GM10266 (cell line): ENCODE data around the gene STIM1.

ENCODE experiments used
- DNase-seq: peaks from one replicate; pipeline ENCODE4 v3.0.0; 2012; ENCODE audit errors: extremely low spot score
- TF ChIP-seq, protein P1 (sequence below): IDR thresholded peaks from 2 replicates; pipeline ENCODE4 v1.5.1; 2012; ENCODE audit warnings: mild to moderate bottlenecking, low read depth; ENCODE audit not compliant: control insufficient read depth, insufficient read depth; ENCODE audit errors: missing control alignments

STIM1 gene

DNA sequence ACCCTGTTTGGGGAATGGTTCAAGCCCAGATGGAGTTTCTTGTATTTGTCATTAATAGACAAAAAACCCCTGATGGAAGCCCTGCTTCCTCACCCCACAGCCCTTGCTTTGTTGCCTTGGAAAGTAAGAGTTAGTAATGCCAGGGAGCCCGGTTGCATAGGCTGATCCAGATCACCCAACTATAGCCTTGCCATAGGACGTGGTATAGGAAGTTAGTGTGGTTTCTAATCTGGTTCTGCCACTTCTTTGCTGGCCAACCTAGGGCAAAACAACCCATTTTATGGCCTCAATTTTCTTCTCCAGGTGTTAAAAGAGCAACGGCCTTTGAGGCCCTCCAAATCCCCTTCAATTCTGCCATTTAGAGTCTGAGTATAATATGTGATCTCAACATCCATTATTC is 97.9 kb downstream of the STIM1 start:
- DNase-seq: no peak
- TF ChIP-seq, protein P1, sequence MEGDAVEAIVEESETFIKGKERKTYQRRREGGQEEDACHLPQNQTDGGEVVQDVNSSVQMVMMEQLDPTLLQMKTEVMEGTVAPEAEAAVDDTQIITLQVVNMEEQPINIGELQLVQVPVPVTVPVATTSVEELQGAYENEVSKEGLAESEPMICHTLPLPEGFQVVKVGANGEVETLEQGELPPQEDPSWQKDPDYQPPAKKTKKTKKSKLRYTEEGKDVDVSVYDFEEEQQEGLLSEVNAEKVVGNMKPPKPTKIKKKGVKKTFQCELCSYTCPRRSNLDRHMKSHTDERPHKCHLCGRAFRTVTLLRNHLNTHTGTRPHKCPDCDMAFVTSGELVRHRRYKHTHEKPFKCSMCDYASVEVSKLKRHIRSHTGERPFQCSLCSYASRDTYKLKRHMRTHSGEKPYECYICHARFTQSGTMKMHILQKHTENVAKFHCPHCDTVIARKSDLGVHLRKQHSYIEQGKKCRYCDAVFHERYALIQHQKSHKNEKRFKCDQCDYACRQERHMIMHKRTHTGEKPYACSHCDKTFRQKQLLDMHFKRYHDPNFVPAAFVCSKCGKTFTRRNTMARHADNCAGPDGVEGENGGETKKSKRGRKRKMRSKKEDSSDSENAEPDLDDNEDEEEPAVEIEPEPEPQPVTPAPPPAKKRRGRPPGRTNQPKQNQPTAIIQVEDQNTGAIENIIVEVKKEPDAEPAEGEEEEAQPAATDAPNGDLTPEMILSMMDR: no peak

DNA sequence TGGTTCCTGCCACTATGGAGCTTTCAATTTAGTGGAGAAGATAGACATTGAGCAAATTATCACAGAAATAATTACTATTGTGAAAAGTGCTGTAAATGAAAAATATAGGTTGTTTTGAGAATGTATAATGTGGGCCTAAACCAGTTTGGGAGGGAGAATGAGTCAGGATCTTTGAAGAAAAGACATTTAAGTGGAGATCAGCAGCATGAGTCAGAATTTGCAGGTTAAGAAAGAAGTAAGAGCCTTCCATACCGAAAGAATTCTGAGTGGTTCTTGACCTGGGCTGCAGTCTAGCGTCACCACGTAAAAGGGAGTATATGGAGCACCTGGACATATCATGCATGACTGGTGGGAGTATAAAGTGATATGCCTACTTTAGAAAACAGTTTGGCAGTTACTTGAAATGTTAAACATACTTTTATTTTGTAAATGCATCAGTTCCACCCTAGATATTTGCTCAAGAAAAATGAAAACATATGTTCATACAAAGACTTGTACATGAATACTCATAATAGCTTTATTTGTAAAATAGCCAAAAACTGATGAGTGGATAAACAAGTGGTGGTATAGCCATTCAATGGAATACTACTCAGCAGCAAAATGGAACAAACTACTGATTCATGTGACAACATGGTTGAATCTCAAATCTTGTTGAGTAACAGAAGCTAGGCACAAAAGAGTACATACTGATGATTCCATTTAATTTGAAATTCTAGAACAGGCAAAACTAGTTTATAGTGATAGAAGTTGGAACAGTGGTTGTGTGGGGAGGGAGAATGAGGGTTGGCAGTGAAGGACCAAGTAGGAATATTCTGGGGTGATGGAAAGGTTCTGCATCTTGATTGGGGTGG is 99.2 kb downstream of the STIM1 start:
- DNase-seq: no peak
- TF ChIP-seq, protein P1: no peak

DNA sequence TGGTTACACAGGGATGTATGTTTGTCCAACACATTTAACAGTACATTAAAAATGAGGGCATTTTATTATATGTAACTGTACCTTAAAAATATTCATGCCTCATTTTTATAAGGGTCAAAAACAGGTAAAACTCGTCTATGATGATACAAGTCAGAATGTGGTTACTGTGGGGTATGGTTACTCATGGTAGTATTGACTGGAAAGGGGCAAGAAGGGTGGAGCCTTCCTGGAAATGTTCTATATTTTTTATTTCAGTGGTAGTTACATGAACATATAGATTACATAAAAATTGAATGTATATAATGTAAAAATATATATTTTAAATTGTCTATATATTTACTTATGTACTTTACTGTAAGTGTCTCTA is 99.8 kb downstream of the STIM1 start:
- TF ChIP-seq, protein P1: no peak
- DNase-seq: no peak

DNA sequence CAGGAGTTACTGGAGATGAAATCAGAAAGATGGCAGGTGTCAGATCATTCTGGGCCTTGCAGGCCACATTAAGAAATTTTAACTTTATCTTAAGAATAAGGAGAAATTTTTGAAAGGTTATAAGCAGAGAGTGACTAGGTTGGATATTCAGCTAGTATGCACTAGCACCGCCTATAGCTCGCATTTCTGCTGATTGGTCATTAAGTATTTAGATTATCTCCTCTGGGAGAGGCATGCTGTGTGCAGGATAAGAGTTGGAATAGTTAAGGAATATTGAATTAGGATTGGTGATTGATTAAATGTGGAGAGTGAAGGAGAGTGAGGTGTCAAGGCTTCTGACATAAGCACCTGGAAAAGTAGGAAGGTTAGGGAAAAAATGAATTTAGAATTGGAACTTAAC is 100.6 kb downstream of the STIM1 start:
- DNase-seq: no peak
- TF ChIP-seq, protein P1: no peak

DNA sequence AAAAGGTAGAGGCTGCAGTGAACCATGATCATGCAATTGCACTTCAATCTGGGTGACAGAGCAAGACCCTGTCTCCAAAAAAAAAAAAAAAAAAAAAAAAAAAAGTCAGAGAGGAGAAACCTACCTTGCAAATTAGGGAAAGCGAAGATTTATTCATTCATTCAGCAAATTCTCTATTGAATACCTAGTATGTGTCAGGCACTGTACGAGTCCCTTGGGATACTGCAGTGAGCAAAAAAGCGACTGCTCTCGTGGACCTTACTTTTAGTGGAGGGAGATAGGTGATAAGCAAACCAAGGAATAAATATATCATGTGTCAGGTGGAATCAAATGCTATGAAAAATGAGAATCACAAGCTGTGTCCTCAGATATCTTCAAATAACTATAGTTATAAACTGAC is 101.3 kb downstream of the STIM1 start:
- DNase-seq: no peak
- TF ChIP-seq, protein P1: no peak

DNA sequence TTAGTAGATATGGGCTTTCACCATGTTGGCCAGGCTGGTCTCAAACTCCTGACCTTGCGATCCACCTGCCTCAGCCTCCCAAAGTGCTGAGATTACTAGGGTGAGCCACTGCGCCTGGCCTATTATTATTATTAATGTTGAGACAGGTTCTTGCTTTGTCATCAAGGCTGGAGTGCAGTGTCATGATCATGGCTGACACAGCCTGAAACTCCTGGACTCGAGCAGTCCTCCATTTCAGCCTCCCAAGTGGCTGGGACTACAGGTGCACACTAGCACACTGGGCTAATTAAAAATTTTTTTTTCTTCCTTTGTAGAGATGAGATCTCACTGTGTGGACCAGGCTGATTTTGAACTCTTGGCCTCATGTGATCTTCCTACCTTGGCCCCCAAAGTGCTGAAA is 102.0 kb downstream of the STIM1 start:
- DNase-seq: no peak
- TF ChIP-seq, protein P1: no peak

DNA sequence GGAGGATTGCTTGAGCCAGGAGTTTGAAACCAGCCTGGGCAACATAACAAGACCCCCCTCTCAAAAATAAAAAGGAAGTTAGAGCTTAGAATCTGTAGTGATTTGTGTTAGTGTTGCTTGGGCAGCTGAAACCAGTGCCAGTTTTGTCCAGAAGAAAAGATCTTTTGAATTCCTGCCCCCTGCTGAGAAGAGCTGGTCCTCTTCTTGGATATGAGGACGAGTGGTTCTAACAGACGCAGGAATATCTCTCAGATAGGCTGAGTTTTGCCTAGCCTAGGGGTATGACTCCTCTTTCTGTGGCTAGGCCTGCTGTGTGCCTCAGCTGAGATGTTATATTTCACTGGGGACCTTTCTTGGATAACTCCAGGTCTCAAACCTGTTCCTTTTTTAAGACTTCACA is 102.8 kb downstream of the STIM1 start:
- no peak for DNase-seq
- TF ChIP-seq, protein P1: no peak
